G401 (cell line): ENCODE measurements around the gene CD2BP2. TPM values are rescaled to one million over a fixed set of nuclear protein-coding genes. Genes with fewer than 3 reads are reported as not detected.

Experiments used
- DNase-seq: peaks from one replicate; pipeline ENCODE4 v3.0.0-alpha.2; 2015; ENCODE audit warnings: low spot score
- in situ Hi-C: cut with HindIII; loops from 2 replicates; pipeline ENCODE4 v1.10.0; 2016; ENCODE audit warnings: low sequenced_read_pairs, mixed read lengths
- total RNA-seq: library from RNA; depleted of rRNA; stranded (reverse); fragments of >200 nt; shearing (Covaris generic); gene quantifications from 2 replicates; pipeline ENCODE4 v1.2.3, GENCODE V29; 2014

The CD2BP2 gene
- total RNA-seq, 1 experiment from 2014 or later: 84.3 TPM

- in situ Hi-C loops: no loop called here
- DNase-seq: no peak
These were observed 25.1 kb upstream of the CD2BP2 start for GRCh38 chr16:30380072-30380802.

DNA sequence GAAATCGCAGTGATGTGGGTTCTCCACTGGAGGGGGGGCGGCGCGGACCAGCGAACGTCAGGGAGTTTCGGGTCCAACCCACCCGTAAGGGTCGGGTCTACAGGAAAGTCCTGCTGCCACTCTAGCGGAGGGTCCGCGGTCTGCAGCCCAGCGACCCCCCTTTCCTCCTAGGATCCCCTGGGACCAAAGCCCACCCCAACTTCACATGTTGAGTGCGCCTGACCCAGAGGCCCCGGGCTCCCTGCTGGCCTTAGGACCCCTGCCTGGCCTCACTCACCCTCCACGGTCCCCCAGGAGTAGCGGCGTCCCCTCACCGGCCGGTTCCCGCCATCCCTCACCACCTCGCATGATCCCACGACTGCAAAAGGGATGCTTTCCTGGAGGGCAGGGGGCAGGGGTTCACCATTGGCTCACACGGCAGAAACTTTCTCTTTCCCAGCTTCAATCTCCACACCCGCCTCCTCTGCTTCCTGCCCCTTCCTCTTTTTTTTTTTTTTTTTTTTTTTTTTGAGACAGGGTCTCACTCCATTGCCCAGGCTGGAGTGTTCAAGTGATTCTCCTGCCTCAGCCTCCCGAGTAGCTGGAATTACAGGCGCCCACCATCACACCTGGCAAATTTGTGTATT lies 24.2 kb upstream of the CD2BP2 start:
- in situ Hi-C loops: no loop called here
- no peak for DNase-seq

GRCh38 chr16:30378236-30379157 lies 23.4 kb upstream of the CD2BP2 start:
- peak; percentile 99 for DNase-seq
- in situ Hi-C loops: no loop called here

DNA sequence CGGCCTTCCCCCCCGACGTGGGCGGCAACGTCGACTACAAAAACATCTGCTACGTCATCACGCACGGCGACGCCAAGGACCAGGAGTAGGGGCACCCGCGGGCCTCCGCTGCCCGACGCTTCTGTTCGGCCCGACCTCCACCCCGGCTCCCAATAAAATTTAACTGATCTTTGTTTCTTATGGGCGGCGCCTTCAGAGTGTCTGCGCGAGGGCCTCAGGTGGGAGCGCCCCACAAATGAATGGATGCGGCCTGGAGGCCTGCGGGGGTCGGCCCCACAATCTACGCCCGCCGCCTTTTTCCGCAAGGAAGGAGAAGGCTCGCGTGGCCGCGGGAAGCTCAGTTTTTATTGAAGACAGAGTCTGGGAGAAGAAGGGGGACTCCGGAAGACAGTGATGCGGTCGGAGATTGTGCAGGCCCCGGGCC lies 22.7 kb upstream of the CD2BP2 start:
- in situ Hi-C loops: no loop called here
- DNase-seq: peak; percentile 93

DNA sequence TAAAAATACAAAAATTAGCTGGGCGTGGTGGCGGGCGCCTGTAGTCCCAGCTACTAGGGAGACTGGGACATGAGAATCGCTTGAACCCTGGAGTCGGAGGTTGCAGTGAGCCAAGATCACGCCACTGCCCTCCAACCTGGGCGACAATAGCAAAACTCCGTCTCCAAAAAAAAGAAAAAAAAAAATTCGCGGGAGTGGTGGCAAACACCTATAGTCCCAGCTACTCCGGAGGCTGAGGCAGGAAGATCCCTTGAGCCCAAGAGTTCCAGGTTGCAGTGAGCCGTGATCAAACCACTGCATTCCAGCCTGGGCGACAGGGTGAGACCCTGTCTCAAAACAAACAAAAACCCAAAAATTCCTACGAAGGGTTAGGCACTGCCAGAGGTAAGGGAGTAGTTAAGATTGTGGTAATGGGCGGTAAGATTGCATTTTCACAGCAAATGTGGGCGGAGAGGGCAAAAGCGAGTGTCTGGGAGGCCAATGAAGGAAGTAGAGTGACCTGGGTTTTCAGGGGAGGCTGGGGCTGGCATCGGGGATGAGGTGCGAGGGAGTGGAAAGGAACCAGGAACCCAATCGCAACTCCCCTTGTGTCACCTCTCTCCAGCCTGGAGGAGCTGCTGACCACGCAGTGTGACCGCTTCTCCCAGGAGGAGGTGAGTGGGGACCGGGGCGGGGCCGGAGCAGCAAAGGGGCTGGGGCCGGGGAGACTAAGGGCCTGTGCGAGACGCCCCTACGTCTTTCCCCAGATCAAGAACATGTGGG lies 22.1 kb upstream of the CD2BP2 start:
- in situ Hi-C loops: no loop called here
- DNase-seq: no peak

- DNase-seq: no peak
- in situ Hi-C loops: no loop called here
These were observed 21.4 kb upstream of the CD2BP2 start for GRCh38 chr16:30376461-30376902.

GRCh38 chr16:30375864-30376263 lies 20.8 kb upstream of the CD2BP2 start:
- in situ Hi-C loops: no loop called here

GRCh38 chr16:30374538-30374937 lies 19.4 kb upstream of the CD2BP2 start, which contains the start of gene MYL11:
MYL11 (plus strand) TSS chr16:30374802; CDS start chr16:30374858, 56 bp downstream.
- DNase-seq: no peak
- in situ Hi-C loops: no loop called here

More at GRCh38 chr16:30375864-30376263, 20.8 kb upstream of the CD2BP2 start:
- DNase-seq: no peak

- DNase-seq: no peak
- in situ Hi-C loops: no loop called here
These were observed 17.6 kb upstream of the CD2BP2 start for GRCh38 chr16:30372725-30373124.

- no peak for DNase-seq
- in situ Hi-C loops: no loop called here
These were observed 17.1 kb upstream of the CD2BP2 start for GRCh38 chr16:30372038-30372712.

- in situ Hi-C loops: no loop called here
- no peak for DNase-seq
These were observed 16.2 kb upstream of the CD2BP2 start for GRCh38 chr16:30371248-30371816.

DNA sequence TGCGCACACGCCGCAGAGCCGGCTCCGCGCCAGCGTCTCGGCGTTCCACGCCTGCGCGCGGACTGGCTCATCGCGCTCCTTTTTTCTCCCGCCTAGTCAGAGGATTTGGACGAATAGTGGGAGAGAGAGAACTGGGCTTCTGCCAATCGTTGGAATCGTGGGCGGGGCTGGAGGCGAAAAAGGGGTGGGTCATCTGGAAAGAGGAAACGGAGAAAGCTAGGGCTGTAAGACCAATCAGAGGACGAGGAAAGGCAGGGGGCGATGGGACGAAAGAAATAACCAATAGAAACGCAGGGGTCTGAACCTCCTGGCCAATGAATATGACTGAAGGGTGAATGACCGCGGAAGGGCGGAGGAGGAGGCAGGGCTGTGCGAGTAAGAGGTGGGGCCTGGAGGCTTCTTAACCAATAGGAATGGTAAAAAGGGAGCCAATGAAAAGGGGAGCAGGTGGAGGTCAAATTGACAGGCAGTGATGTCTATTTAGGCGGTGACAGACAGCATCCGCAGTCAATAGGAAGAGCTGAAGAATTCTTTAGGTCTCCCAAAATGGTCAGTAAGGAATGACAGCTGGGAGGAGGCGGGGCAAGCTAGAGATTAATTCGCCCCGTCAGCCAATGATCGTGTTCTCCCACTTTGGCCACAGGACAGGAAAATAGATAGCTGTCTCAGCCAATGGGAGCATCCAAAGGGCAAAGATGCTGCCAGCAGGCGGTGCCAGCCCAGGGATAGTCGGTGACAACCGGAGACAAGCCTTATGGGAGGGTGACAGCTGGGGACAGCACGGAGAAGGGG lies 15.5 kb upstream of the CD2BP2 start, which contains the start of gene TBC1D10B:
Gene TBC1D10B, minus strand, starts transcription at position 39 of the 792 bp plus-strand sequence. CDS start 311 bp downstream, outside the sequence.
- DNase-seq: peak; percentile 100
- in situ Hi-C loops: no loop called here

DNA sequence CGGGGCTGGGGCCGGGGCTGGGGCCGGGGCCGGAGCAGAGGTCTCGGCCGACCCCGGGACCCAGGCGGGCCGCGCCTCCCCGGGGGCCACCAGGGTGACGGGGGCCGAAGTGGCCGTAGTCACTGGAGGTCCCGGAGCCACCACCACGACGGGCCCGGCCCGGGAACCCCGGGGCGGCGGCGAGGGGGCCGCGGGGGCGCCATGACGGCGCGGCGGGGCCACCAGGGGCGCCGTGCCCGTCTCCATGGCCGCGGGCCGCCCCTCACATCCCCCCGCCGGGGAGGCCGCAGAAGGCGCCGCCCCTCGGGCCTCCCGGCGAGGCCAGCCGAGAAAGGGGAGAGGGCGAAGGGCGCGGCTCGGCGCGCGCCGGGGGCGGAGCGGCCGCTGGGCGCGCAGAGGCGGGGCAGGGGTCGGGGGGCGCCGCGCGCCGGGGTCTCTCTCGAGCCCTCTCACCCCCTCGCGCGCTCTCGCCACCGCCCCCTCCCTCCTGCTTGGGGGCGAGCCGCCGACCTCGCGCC lies 14.9 kb upstream of the CD2BP2 start:
- in situ Hi-C loops: no loop called here
- DNase-seq: no peak

DNA sequence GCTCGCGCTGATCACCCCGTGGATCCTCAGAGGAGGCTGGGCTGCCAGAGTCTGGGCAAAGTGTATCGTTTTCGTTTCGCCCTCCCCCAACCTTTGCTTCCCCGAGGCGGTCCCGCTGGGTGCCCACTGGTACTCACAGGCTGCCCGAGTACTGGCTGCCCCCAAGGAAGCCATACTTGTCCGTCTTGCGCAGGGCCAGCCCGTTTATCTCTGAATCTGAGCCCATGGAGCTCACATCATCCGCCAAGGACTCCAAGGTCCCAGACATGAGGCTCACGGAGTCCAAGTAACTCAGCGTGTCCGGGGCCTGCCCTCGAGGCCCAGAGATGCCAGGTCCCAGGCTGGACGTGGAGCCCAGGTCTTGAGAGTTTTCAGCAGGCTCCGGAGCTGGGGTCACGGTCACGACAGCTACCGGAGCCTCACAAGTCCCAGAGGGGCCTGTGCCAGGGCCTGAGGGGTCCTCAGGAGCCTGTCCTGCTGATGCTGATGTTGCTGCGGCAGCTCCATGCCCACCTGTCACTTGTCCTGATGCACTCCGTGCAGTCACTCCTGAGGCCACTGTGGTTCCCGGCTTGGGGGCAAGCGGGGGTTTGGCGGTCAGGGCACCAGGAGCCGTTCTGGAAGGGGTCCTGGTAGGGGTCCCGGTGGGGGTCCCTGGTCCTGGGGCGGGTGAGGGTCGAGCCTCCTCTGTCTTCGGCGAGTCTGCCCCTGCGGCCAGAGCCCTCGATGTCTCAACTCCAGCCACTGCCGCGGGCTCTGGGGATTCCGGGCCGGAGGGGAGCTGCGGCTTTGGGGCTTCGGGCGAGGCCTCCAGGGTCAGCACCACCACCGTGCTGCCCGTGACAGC lies 14.2 kb upstream of the CD2BP2 start:
- in situ Hi-C loops: no loop called here
- DNase-seq: no peak

GRCh38 chr16:30368792-30369090 lies 13.6 kb upstream of the CD2BP2 start:
- in situ Hi-C loops: no loop called here

GRCh38 chr16:30368122-30368791 lies 13.1 kb upstream of the CD2BP2 start:
- in situ Hi-C loops: no loop called here
- no peak for DNase-seq

More at GRCh38 chr16:30368792-30369090, 13.6 kb upstream of the CD2BP2 start:
- no peak for DNase-seq
